GM12892 (cell line): ENCODE measurements around the gene DAB1.

Experiments used
- POLR2A ChIP-seq: IDR thresholded peaks from 2 replicates; pipeline ENCODE4 v1.6.1; 2011; ENCODE audit warnings: low read depth, low read length, control low read depth
- POLR2AphosphoS5 ChIP-seq: IDR thresholded peaks from 2 replicates; pipeline ENCODE4 v1.6.1; 2011; ENCODE audit warnings: low read depth, low read length, control low read depth

GRCh38 chr1:57066980-57067610, 356.8 kb downstream of the DAB1 start:
- no peak for TF ChIP-seq POLR2A
- no peak for TF ChIP-seq POLR2AphosphoS5
